ENCODE results near the gene RAPGEF6.
"Not testable (repeated sequence)": the region's sequence is repeated elsewhere in the genome, so short reads cannot be mapped to it uniquely, and the experiment has no call there.

RAPGEF6 gene

GRCh38 chr5:131628990-131629389 is 6.0 kb downstream of the RAPGEF6 start:
- ATAC-seq = peak; percentile 49; the same call in 1 of the 3 replicates
- no peak for TF ChIP-seq ISL1 (CRISPR knock-in tag; IDR thresholded peaks at IDR 0.05)
- TF ChIP-seq ZFP3 (CRISPR knock-in tag; IDR thresholded peaks at IDR 0.05) = no peak

GRCh38 chr5:131627207-131627865 is 7.7 kb downstream of the RAPGEF6 start:
- TF ChIP-seq ZFP30 (CRISPR knock-in tag; IDR thresholded peaks at IDR 0.05) = no peak
- TF ChIP-seq OSR1 (CRISPR knock-in tag; IDR thresholded peaks at IDR 0.05) = no peak
- no peak for TF ChIP-seq POU6F1 (CRISPR knock-in tag; IDR thresholded peaks at IDR 0.05; ENCODE audit: borderline replicate concordance, low read depth)
- no peak for ATAC-seq

- ATAC-seq = peak; percentile 71
- TF ChIP-seq ARNTL (CRISPR knock-in tag; IDR thresholded peaks at IDR 0.05; ENCODE audit: borderline replicate concordance, low read depth) (no peak), ZFP3 (CRISPR knock-in tag; IDR thresholded peaks at IDR 0.05) (no peak), TCF4 (CRISPR knock-in tag; IDR thresholded peaks at IDR 0.05; ENCODE audit: borderline replicate concordance) (no peak), TSHZ2 (CRISPR knock-in tag; IDR thresholded peaks at IDR 0.05) (no peak), ISL1 (CRISPR knock-in tag; IDR thresholded peaks at IDR 0.05) (no peak), POU6F1 (CRISPR knock-in tag; IDR thresholded peaks at IDR 0.05; ENCODE audit: borderline replicate concordance, low read depth) (no peak), CSDC2 (CRISPR knock-in tag; IDR thresholded peaks at IDR 0.05) (no peak), ZC3H10 (CRISPR knock-in tag; IDR thresholded peaks at IDR 0.05) (no peak), CREB5 (CRISPR knock-in tag; IDR thresholded peaks at IDR 0.05; ENCODE audit: low read depth) (no peak), RARB (CRISPR knock-in tag; IDR thresholded peaks at IDR 0.05) (no peak), PPARA (CRISPR knock-in tag; IDR thresholded peaks at IDR 0.05; ENCODE audit: borderline replicate concordance) (no peak), TOX (CRISPR knock-in tag; IDR thresholded peaks at IDR 0.05; ENCODE audit: borderline replicate concordance) (no peak), BACH2 (CRISPR knock-in tag; IDR thresholded peaks at IDR 0.05; ENCODE audit: borderline replicate concordance) (no peak), ESRRG (CRISPR knock-in tag; IDR thresholded peaks at IDR 0.05) (no peak), CSRNP3 (CRISPR knock-in tag; IDR thresholded peaks at IDR 0.05) (no peak)
These were observed 12.4 kb downstream of the RAPGEF6 start for GRCh38 chr5:131622633-131623032.

GRCh38 chr5:131621164-131621563 is 13.9 kb downstream of the RAPGEF6 start:
- ATAC-seq = not testable (repeated sequence)

- ATAC-seq = no peak
- TF ChIP-seq PATZ1 (CRISPR knock-in tag; IDR thresholded peaks at IDR 0.05; ENCODE audit: borderline replicate concordance) = no peak
- no peak for TF ChIP-seq BACH2 (CRISPR knock-in tag; IDR thresholded peaks at IDR 0.05; ENCODE audit: borderline replicate concordance)
- no peak for TF ChIP-seq ZFP30 (CRISPR knock-in tag; IDR thresholded peaks at IDR 0.05)
- TF ChIP-seq RARB (CRISPR knock-in tag; IDR thresholded peaks at IDR 0.05) = no peak
- no peak for TF ChIP-seq PPARA (CRISPR knock-in tag; IDR thresholded peaks at IDR 0.05; ENCODE audit: borderline replicate concordance)
- no peak for TF ChIP-seq ESRRG (CRISPR knock-in tag; IDR thresholded peaks at IDR 0.05)
- TF ChIP-seq ZNF8 (CRISPR knock-in tag; IDR thresholded peaks at IDR 0.05) = no peak
- TF ChIP-seq ZNF565 (CRISPR knock-in tag; conservative IDR thresholded peaks at IDR 0.05; ENCODE audit: low read depth) = no peak
- no peak for TF ChIP-seq CREB5 (CRISPR knock-in tag; IDR thresholded peaks at IDR 0.05; ENCODE audit: low read depth)
These were observed 15.9 kb downstream of the RAPGEF6 start for GRCh38 chr5:131619102-131619501.
